ENCODE results near the gene DMRTC1.
"Not testable (repeated sequence)": the region's sequence is repeated elsewhere in the genome, so short reads cannot be mapped to it uniquely, and the experiment has no call there.

Gene DMRTC1, protein sequence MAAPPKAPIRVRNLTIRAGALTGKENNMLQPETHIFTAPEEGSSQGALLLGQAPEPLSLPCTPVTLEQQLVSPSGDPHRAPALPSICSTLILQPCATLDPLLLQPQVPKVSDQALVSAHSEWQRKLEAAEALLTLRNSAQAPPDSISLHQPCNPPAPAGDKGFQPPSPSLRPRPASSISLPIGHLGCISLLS

DNA sequence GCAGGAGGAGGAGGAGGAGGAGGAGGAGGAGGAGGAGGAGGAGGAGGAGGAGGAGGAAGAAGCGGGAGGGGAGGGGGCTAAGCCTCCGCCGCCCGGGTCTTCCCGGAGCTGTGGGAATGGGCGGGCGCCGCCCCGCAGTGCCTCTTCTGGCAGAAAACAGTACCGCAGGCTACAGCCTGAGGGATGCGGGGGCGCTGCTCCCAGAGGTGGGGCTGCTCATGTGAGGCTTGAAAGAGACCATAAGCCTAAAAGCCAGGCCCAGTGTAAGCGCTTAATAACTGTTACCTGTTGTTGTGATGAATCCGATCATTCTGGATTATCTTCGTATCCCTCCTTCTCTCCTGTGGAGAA lies at the start of gene DMRTC1:
DMRTC1 (minus strand) TSS at position 19 of the 351 bp plus-strand sequence. CDS start 68,143 bp downstream, outside the sequence.
- DNase-seq = not testable (repeated sequence)

DNA sequence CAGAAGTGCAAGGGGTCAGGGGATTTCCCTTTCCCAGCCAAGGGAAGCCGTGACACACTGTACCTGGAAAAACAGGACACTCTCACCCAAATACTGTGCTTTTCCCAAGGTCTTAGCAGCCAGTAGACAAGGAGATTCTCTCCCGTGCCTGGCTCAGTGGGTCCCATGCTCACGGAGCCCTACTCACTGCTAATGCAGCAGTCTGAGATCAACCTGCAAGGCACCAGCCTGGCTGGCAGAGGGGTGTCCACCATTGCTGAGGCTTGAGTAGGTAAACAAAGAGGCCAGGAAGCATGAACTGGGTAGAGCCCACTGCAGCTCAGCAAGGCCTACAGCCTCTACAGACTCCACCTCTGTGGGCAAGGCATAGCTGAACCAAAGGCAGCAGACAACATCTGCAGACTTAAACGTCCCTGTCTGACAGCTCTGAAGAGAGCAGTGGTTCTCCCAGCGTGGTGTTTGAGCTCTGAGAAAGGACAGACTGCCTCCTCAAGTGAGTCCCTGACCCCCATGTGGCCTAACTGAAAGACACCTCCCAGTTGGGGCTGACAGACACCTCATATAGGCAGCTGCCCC lies 37.3 kb upstream of the DMRTC1 start:
- not testable (repeated sequence) for DNase-seq

DNA sequence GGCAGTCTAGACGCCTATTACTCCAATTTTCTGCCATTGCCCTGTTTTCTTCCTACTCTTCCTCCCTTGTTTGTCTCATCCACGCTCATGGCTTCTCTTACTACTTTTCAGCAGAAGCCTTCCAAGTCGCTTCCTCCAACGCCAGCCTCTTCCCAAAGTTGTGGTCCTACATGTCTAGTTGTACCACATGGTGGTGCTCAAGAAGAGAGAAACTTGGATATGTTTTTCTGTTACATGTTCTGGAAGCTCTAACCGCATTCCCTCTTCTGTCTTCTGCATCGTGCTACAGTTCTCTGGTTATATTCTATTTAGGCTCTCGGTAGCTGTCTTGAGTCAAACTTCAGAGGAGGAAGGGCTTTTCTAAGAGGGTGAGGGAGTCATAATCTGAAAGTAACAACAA lies 31.2 kb upstream of the DMRTC1 start:
- DNase-seq = not testable (repeated sequence)

DNA sequence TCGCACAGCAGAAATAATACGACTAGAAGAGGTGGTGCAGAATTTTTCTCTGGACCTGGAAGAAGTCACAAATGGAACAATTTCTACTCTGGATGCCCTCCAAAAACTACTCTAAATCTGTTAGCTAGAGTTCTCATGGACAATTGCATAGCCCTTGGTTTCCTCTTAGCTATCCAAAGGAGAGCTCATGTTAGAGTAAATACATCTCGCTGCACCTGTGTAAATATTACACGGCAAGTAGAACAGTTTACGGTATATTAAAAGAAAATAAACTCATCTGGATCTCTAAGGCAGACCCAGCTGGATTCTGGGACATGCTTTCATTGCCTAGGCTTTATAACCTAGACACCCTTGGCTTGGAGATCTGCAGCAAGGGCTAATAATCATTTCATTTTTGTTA lies 28.2 kb upstream of the DMRTC1 start:
- not testable (repeated sequence) for DNase-seq

DNA sequence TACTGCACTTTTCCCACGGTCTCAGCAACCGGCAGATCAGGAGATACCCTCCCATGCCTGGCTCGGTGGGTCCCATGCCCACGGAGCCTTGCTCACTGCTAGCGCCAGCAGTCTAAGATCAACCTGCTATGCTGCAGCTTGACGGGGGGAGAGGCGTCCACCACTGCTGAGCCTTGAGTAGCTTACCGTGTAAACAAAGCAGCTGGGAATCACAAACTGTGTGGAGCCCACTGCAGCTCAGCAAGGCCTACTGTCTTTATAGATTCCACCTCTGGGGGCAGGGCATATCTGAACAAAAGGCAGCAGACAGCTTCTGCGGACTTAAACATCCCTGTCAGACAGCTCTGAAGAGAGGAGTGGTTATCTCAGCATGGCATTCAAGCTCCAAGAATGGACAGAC lies 16.3 kb upstream of the DMRTC1 start:
- DNase-seq = not testable (repeated sequence)

DNA sequence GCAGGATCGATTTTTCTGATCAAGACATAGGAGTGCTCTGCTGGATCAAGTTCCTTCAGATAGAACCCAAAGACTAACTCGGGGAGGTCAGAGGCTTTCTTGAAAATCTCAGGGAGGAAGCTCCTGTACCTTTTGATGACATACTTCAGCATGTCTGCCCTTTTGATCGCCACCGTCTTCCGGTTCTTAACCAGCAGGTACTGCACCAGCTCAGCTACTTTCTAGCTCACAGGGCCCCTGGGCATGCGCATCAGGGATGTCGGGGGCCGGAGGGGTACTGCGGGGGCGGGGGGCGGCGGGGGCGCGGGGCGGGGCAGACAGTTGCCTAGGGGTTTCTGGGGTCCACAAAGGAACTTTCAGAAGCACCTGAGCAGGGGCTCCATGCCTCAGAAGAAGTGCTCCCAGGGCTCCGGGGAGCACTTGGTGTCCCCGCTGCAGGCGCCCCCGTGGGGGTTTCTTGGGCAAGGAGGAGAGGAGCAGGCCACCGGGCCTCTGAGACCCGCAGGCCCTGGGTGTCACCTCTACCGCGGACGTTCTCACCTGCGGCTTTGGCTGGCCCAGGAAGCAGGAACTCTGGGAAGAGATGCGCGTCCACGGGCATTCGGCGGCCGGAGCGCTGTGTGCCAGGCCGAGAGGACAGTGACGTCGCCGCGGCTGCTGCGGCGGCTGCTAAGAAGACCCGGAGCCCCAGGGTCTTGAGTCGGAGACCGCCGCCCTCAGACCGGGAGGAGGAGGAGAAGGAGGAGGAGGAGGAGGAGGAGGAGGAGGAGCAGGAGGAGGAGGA lies 410 bp downstream of the DMRTC1 start:
- not testable (repeated sequence) for DNase-seq

DNA sequence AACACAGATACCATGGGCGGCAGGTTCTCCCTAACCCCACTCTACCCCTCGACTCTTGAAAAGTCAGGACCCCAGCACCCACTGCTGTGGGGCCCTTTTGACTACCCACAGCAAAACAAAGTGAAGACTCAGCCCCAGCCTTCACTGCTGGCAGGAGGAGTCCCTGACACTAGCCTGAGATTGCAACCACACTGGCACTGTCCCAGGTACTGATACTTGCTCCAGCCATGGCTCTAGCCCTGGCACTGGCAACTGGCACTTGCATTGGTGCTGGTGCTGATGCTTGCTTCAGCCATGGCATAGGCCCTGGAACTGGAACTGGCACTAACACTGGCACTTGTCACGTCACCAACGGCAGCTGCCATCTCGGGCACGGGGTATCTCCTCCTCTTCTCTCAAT lies 1.4 kb downstream of the DMRTC1 start:
- DNase-seq = not testable (repeated sequence)

DNA sequence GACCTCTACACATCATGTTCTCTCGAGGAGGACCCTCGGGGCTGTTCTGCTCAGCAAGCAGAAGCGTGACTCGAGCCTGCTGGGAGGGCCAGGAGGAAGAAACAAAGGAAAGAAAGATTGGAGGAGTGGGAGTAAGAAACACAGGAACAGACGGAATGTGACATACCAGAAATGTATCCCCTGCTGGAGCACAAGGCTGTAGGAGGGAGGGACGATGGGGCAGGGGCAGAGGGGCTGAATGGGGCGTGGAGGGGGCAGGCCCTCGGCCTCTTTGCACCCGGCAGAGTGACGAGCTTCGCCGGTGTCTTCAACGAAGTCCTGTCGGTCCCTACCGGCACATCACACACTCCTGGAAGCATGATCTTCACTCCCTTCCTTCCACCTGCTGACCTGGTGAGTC lies 5.7 kb downstream of the DMRTC1 start, which contains the start of gene FAM236A:
FAM236A (plus strand) TSS at position 301 of the 400 bp plus-strand sequence; CDS start at position 358, 57 bp downstream.
- DNase-seq = not testable (repeated sequence)

DNA sequence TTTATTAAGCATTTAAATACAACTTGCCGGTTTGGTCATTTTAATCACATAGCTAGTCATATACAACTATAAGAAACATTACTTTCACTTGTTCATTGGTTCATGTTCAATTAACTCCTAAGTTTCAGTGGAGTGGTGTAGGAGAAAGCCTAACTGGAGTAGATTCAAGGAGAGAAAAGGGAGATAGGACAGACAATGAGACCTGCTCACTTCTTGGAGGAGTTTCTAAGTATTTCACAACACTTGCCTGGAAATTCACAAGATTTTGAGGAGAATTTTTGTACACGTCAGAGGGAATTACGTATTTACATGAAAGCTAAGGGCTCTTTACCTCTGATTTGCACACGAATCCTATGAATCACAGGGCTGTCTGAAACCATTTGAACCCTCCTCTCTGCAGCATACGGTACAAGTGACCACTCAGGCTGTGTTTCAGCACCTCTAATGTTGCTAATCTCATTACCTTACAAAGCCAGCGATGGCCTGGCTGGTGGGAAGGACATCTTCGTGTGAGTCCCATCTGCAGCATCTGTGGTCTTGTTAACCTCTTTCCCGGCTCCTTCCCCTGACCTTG lies 6.7 kb downstream of the DMRTC1 start:
- not testable (repeated sequence) for DNase-seq

DNA sequence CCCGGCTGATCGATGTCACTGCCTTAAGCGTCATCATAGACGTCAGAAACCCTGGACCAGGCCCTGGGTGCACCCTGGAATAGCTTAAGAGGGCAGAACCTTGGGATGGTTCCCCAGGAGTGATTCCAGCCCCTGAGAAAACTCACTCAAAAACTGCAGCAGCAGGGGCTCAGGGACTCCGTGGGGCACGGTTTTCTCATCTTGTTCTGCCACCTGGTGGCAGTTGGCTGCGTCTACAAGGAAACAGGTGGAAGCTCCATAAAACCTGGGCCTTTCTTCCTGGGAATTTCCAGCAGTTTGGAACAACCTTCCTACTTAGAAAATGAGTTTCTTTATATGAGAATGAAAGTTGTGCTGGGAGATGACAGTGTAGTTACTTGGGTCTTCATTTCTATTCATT lies 7.2 kb downstream of the DMRTC1 start:
- DNase-seq = not testable (repeated sequence)

DNA sequence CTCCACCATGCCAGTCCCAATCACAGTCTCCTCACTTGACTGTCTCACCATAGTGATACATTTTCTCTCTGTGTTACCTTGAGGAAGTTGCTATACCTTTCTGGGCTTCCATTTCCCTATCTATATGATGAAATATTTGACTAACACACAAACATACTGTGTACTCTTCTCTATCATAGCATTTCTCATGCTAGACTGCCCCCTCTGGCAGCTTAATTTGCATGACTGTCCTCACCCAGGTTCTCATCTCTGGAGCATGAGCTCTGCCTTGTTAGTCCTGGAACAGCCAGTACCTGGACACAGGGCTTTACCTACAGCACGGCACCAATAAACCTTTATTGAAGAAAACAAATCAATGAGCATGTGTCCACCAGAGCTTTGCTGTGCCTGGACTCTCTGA lies 11.4 kb downstream of the DMRTC1 start:
- not testable (repeated sequence) for DNase-seq

DNA sequence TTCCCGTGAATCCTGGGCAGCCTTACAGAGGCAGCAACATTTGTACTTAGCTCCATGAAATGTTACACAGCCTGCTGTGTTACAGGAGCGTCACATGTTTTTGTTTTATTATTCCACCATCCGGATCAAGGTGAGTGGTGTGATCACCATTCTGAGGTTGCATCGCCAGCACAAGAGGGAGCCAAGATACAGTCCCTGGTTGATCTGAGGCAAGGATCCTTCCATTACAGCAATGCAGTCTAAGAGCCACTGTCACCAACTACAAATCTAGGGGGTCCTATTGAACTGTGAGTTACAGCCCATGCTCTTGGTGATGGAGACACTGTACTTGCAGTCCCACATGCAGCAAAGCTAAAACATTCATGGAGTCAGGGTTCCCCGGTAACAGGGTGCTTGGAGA lies 27.5 kb downstream of the DMRTC1 start:
- DNase-seq = not testable (repeated sequence)

DNA sequence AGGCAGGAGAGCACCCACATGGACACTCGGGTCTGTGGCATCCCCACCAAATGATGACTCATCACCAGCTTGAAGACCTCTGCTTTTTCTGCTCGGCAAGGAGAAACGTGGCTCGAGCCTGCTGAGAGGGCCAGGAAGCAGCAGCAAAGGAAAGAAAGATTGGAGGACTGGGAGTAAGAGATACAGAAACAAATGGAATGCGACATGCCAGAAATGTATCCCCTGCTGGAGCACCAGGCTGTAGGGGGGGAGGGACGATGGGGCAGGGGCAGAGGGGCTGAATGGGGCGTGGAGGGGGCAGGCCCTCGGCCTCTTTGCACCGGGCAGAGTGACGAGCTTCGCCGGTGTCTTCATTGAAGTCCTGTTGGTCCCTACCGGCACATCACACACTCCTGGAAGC lies 31.3 kb downstream of the DMRTC1 start, which contains the start of gene FAM236C:
FAM236C (plus strand) TSS at position 301 of the 400 bp plus-strand sequence. CDS start 100 bp downstream, outside the sequence.
- not testable (repeated sequence) for DNase-seq

DNA sequence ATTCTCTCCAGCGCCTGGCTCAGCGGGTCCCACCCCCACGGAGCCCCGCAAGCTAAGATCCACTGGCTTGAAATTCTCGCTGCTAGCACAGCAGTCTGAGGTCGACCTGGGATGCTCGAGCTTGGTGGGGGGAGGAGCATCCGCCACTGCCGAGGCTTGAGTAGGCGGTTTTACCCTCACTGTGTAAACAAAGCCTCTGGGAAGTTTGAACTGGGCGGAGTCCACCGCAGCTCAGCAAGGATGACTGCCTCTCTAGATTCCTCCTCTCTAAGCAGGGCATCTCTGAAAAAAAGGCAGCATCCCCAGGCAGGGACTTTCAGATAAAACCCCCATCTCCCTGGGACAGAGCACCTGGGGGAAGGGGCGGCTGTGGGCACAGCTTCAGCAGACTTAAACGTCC lies 53.9 kb downstream of the DMRTC1 start:
- DNase-seq = not testable (repeated sequence)

DNA sequence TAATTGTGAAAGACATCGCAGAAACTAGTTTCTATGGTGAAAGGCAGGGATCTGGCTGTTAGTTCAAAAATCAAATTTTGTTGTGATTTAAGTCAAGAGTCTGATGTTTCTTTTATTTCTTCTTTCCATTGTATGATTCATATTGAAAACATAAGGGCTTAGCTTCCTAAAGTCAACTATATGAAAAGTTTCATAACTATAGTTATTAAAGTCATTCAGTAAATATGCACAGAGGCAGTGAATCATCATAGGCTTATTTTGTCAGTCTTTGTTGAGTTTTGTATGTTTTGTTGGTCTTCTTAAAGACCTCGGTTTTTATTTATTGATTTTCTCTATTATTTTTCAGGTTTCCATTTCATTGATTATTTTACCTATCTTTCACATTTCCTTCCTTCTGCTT lies 60.7 kb downstream of the DMRTC1 start:
- DNase-seq = not testable (repeated sequence)

DNA sequence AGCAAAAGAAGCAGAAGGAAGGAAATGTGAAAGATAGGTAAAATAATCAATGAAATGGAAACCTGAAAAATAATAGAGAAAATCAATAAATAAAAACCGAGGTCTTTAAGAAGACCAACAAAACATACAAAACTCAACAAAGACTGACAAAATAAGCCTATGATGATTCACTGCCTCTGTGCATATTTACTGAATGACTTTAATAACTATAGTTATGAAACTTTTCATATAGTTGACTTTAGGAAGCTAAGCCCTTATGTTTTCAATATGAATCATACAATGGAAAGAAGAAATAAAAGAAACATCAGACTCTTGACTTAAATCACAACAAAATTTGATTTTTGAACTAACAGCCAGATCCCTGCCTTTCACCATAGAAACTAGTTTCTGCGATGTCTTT lies 106.1 kb downstream of the DMRTC1 start:
- DNase-seq = not testable (repeated sequence)

DNA sequence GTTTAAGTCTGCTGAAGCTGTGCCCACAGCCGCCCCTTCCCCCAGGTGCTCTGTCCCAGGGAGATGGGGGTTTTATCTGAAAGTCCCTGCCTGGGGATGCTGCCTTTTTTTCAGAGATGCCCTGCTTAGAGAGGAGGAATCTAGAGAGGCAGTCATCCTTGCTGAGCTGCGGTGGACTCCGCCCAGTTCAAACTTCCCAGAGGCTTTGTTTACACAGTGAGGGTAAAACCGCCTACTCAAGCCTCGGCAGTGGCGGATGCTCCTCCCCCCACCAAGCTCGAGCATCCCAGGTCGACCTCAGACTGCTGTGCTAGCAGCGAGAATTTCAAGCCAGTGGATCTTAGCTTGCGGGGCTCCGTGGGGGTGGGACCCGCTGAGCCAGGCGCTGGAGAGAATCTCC lies 112.9 kb downstream of the DMRTC1 start:
- DNase-seq = not testable (repeated sequence)
